ENCODE data around the gene OSBPL3. TPM values are rescaled to one million over a fixed set of nuclear protein-coding genes. Genes with fewer than 3 reads are reported as not detected.

The OSBPL3 gene
- total and polyA plus RNA-seq, 2 donors from 2014 or later: 8.6 to 40.5 TPM

- no peaks in the 10 kb centered on the region for H3K36me3 ChIP-seq (ENCODE audit: control insufficient read depth in 2 of 3, insufficient read depth in 3 of 3, low read length in 3 of 3)
- H3K27me3 ChIP-seq (ENCODE audit: control insufficient read depth, insufficient read depth, low read length): no peaks in the 10 kb centered on the region
- H3K27ac ChIP-seq (ENCODE audit: low read depth in 2 of 2, low read length in 2 of 2): no peak overlapping the region
- no peak overlapping the region for H3K9ac ChIP-seq (ENCODE audit: low read length in 3 of 3)
- no peak for FAIRE-seq
- intact Hi-C loops (cut with DNase I): no loop called here
- no peaks in the 10 kb centered on the region for H3K4me1 ChIP-seq (ENCODE audit: control insufficient read depth in 2 of 3, insufficient read depth in 2 of 3, low read depth in 1 of 3, low read length in 3 of 3)
- no peaks in the 10 kb centered on the region for H3K9me3 ChIP-seq (ENCODE audit: control insufficient read depth in 2 of 3, insufficient read depth in 1 of 3, low read length in 3 of 3)
- no peak for TF ChIP-seq CTCF (IDR thresholded peaks at IDR 0.05; ENCODE audit: borderline replicate concordance, extremely low read depth, insufficient read depth)
- H3K4me3 ChIP-seq (ENCODE audit: low read length in 3 of 3): no peak overlapping the region
- peak in 3 of 5 donors; percentile 20 to 63 (median 33) for DNase-seq
Measured at GRCh38 chr7:24882989-24883621, 96.9 kb downstream of the OSBPL3 start.

- intact Hi-C loops (cut with DNase I): no loop called here
- H3K36me3 ChIP-seq (ENCODE audit: control insufficient read depth in 2 of 3, insufficient read depth in 3 of 3, low read length in 3 of 3): no peaks in the 10 kb centered on the region
- no peaks in the 10 kb centered on the region for H3K4me1 ChIP-seq (ENCODE audit: control insufficient read depth in 2 of 3, insufficient read depth in 2 of 3, low read depth in 1 of 3, low read length in 3 of 3)
- H3K27ac ChIP-seq (ENCODE audit: low read depth in 2 of 2, low read length in 2 of 2): no peak overlapping the region
- DNase-seq: no peak
- no peaks in the 10 kb centered on the region for H3K27me3 ChIP-seq (ENCODE audit: control insufficient read depth, insufficient read depth, low read length)
- H3K9me3 ChIP-seq (ENCODE audit: control insufficient read depth in 2 of 3, insufficient read depth in 1 of 3, low read length in 3 of 3): no peaks in the 10 kb centered on the region
- FAIRE-seq: no peak
- no peak overlapping the region for H3K9ac ChIP-seq (ENCODE audit: low read length in 3 of 3)
- H3K4me3 ChIP-seq (ENCODE audit: low read length in 3 of 3): no peak overlapping the region
- no peak for TF ChIP-seq CTCF (IDR thresholded peaks at IDR 0.05; ENCODE audit: borderline replicate concordance, extremely low read depth, insufficient read depth)
Measured at GRCh38 chr7:24881623-24882022, 98.4 kb downstream of the OSBPL3 start.

DNA sequence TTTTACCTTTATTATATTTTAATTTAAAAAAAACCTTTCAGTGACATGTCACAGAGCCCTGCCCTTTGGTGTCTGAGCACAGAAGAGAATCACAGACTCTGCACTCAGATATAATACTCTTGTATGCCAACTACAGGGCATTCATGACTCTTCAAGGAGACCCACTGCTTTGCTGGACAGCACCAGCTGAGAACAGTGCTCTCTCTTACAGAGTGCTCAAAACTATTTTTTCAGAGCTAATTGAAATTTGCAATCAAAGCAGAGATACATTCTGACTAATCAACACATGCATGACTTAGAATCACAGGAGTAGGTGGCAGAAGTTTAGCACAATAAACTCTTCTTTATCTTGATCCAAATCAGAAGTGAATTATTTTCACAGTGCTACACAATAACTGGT is 99.1 kb downstream of the OSBPL3 start:
- Histone ChIP-seq H3K36me3 (ENCODE audit: control insufficient read depth in 2 of 3, insufficient read depth in 3 of 3, low read length in 3 of 3) (no peaks in the 10 kb centered on the region), H3K27me3 (ENCODE audit: control insufficient read depth, insufficient read depth, low read length) (no peaks in the 10 kb centered on the region), H3K4me1 (ENCODE audit: control insufficient read depth in 2 of 3, insufficient read depth in 2 of 3, low read depth in 1 of 3, low read length in 3 of 3) (no peaks in the 10 kb centered on the region), H3K9ac (ENCODE audit: low read length in 3 of 3) (no peak overlapping the region), H3K9me3 (ENCODE audit: control insufficient read depth in 2 of 3, insufficient read depth in 1 of 3, low read length in 3 of 3) (no peaks in the 10 kb centered on the region), H3K4me3 (ENCODE audit: low read length in 3 of 3) (no peak overlapping the region), H3K27ac (ENCODE audit: low read depth in 2 of 2, low read length in 2 of 2) (no peak overlapping the region)
- TF ChIP-seq CTCF (IDR thresholded peaks at IDR 0.05; ENCODE audit: borderline replicate concordance, extremely low read depth, insufficient read depth): no peak
- DNase-seq (no peak), FAIRE-seq (no peak)
- intact Hi-C loops (cut with DNase I): no loop called here

DNA sequence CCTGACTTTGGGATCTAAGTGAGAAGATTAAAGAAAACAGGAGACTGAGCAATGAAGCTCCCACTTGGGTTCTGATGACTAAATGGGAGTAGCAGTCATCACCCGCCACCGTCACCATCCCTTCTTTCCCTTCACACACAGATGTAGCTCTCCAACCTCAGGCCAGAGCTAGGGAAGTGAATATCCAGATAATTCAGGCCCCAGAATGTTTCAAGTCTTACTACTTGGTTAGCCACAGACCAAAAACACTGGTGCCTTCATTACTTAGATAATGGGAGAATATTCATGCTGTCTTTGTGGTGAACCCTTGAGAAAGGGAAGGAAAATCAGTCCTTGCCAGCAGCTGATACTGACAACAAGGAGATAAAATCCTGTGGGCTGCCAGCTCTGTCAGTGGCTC is 100.7 kb downstream of the OSBPL3 start:
- Histone ChIP-seq H3K36me3 (ENCODE audit: control insufficient read depth in 2 of 3, insufficient read depth in 3 of 3, low read length in 3 of 3) (no peaks in the 10 kb centered on the region), H3K9me3 (ENCODE audit: control insufficient read depth in 2 of 3, insufficient read depth in 1 of 3, low read length in 3 of 3) (no peaks in the 10 kb centered on the region), H3K4me1 (ENCODE audit: control insufficient read depth in 2 of 3, insufficient read depth in 2 of 3, low read depth in 1 of 3, low read length in 3 of 3) (no peaks in the 10 kb centered on the region), H3K4me3 (ENCODE audit: low read length in 3 of 3) (no peak overlapping the region), H3K9ac (ENCODE audit: low read length in 3 of 3) (no peak overlapping the region), H3K27me3 (ENCODE audit: control insufficient read depth, insufficient read depth, low read length) (no peaks in the 10 kb centered on the region), H3K27ac (ENCODE audit: low read depth in 2 of 2, low read length in 2 of 2) (no peak overlapping the region)
- intact Hi-C loops (cut with DNase I): no loop called here
- DNase-seq: no peak
- TF ChIP-seq CTCF (IDR thresholded peaks at IDR 0.05; ENCODE audit: borderline replicate concordance, extremely low read depth, insufficient read depth): no peak
- FAIRE-seq: no peak

Data from kidney (tissue), 14 donors.